ENCODE data around the gene MT1H. TPM values are rescaled to one million over a fixed set of nuclear protein-coding genes. Genes with fewer than 3 reads are reported as not detected.
A peak's percentile ranks its signal among the peaks of the same experiment; 100 is the strongest.

MT1H gene
- total and polyA plus RNA-seq, 2 of the 13 experiments (the other 11 are each of a cell fraction or from before 2014, with no cell fraction given): 0.60 TPM; not detected in 1

GRCh38 chr16:56667581-56668571, 1.7 kb upstream of the MT1H start, which contains the start of gene MT1G (continued):
- TF ChIP-seq TCF7L2 (IDR thresholded peaks at IDR 0.05; ENCODE audit: low read depth, low read length) (no peak), IKZF1 (IDR thresholded peaks at IDR 0.05) (no peak), ZNF639 (CRISPR knock-in tag; conservative IDR thresholded peaks at IDR 0.05) (no peak), GTF2F1 (IDR thresholded peaks at IDR 0.05; ENCODE audit: low read length) (no peak), ZNF550 (CRISPR knock-in tag; IDR thresholded peaks at IDR 0.05; ENCODE audit: borderline replicate concordance) (no peak), ZNF124 (CRISPR knock-in tag; IDR thresholded peaks at IDR 0.05) (0 out of 2 replicates have a peak, but pooled peaks have one; percentile 16), GFI1 (CRISPR knock-in tag; IDR thresholded peaks at IDR 0.05; ENCODE audit: borderline replicate concordance) (0 out of 2 replicates have a peak, but pooled peaks have one; percentile 39), MTF2 (CRISPR knock-in tag; IDR thresholded peaks at IDR 0.05; ENCODE audit: borderline replicate concordance) (peak; percentile 84; the same call in 1 of the 2 replicates), ZNF768 (CRISPR knock-in tag; IDR thresholded peaks at IDR 0.05) (peak; percentile 50; the same call in 1 of the 2 replicates), ZNF230 (CRISPR knock-in tag; IDR thresholded peaks at IDR 0.05) (0 out of 2 replicates have a peak, but pooled peaks have one; percentile 31), ZNF546 (CRISPR knock-in tag; conservative IDR thresholded peaks at IDR 0.05) (peak; percentile 57; the same call in 1 of the 2 replicates), HOXA5 (CRISPR knock-in tag; IDR thresholded peaks at IDR 0.05) (0 out of 2 replicates have a peak, but pooled peaks have one; percentile 23), SNAI1 (CRISPR knock-in tag; IDR thresholded peaks at IDR 0.05; ENCODE audit: borderline replicate concordance) (0 out of 2 replicates have a peak, but pooled peaks have one; percentile 45), ZNF432 (CRISPR knock-in tag; IDR thresholded peaks at IDR 0.05; ENCODE audit: borderline replicate concordance) (no peak), ZNF781 (CRISPR knock-in tag; IDR thresholded peaks at IDR 0.05; ENCODE audit: borderline replicate concordance, not compliant biosample characterization) (no peak), DNMT1 (CRISPR knock-in tag; IDR thresholded peaks at IDR 0.05) (peak; percentile 42; the same call in 1 of the 2 replicates), GTF3A (CRISPR knock-in tag; conservative IDR thresholded peaks at IDR 0.05) (0 out of 2 replicates have a peak, but pooled peaks have one; percentile 72), AKAP8 (CRISPR knock-in tag; IDR thresholded peaks at IDR 0.05) (0 out of 2 replicates have a peak, but pooled peaks have one; percentile 81), GMEB2 (CRISPR knock-in tag; IDR thresholded peaks at IDR 0.05; ENCODE audit: low read depth) (no peak), RERE (CRISPR knock-in tag; IDR thresholded peaks at IDR 0.05; ENCODE audit: low read depth) (no peak), KDM2A (CRISPR knock-in tag; IDR thresholded peaks at IDR 0.05; ENCODE audit: borderline replicate concordance, low read depth) (peak; percentile 45; the same call in 1 of the 2 replicates)

Measured in HepG2 (cell line).